WTC11 (cell line): Measurements from ENCODE around the gene ANO1. TPM values are rescaled to one million over a fixed set of nuclear protein-coding genes. Genes with fewer than 3 reads are reported as not detected.

Source experiments
- ATAC-seq: fragments of 200-7000 bp; cut with Tn5 transposase; 2 replicates; pipeline ENCODE4 v1.10.0; 2021; ENCODE audit warnings: mild to moderate bottlenecking, moderate library complexity
- CTCF ChIA-PET: fragments of 300-600 bp; sonication (Branson Sonifier 250); formaldehyde crosslinking; loops from one replicate; lab custom pipeline; 2021; ENCODE audit warnings: antibody characterized with exemption; lab: Charles Lee
- POLR2A ChIA-PET: fragments of 350-600 bp; sonication (Branson Sonifier 250); formaldehyde crosslinking; loops from one replicate; lab custom pipeline; 2021; ENCODE audit warnings: antibody characterized with exemption; lab: Charles Lee
- DNase-seq: peaks from one replicate; pipeline ENCODE4 v3.0.0; 2021; ENCODE audit warnings: low spot score
- H3K27ac Mint-ChIP-seq: 2 replicates; pipeline ENCODE4 v1.8.0; 2021; ENCODE audit warnings: mixed read lengths
- H3K27me3 Mint-ChIP-seq: 2 replicates; pipeline ENCODE4 v1.8.0; 2021; ENCODE audit warnings: low read depth, mild to moderate bottlenecking, moderate library complexity, mixed read lengths
- H3K36me3 Mint-ChIP-seq: 2 replicates; pipeline ENCODE4 v1.8.0; 2021; ENCODE audit warnings: mixed read lengths
- H3K4me1 Mint-ChIP-seq: 2 replicates; pipeline ENCODE4 v1.8.0; 2022; ENCODE audit warnings: mixed read lengths
- H3K4me3 Mint-ChIP-seq: 2 replicates; pipeline ENCODE4 v1.8.0; 2021; ENCODE audit warnings: mild to moderate bottlenecking, moderate library complexity, mixed read lengths
- H3K9me3 Mint-ChIP-seq: 2 replicates; pipeline ENCODE4 v1.8.0; 2021; ENCODE audit warnings: mixed read lengths
- AR ChIP-seq: fragments of 250-450 bp; sonication (Bioruptor Pico); IDR thresholded peaks from 2 replicates; pipeline ENCODE4 v1.9.0; 2021; ENCODE audit warnings: mild to moderate bottlenecking
- ARID4B ChIP-seq: sonication (generic); formaldehyde crosslinking; IDR thresholded peaks from 2 replicates; pipeline ENCODE4 v1.8.0; 2023; ENCODE audit warnings: missing genetic modification reagents, mild to moderate bottlenecking, borderline replicate concordance
- GABPB1 ChIP-seq: sonication (generic); formaldehyde crosslinking; IDR thresholded peaks from 2 replicates; pipeline ENCODE4 v1.8.1; 2023; ENCODE audit warnings: mild to moderate bottlenecking, missing genetic modification reagents
- GRHL2 ChIP-seq: fragments of 250-450 bp; sonication (Bioruptor Pico); IDR thresholded peaks from 2 replicates; pipeline ENCODE4 v1.8.0; 2022; ENCODE audit warnings: mild to moderate bottlenecking, moderate library complexity; ENCODE audit not compliant: insufficient replicate concordance, severe bottlenecking
- JUN ChIP-seq: sonication (generic); formaldehyde crosslinking; IDR thresholded peaks from 2 replicates; pipeline ENCODE4 v1.8.0; 2023; ENCODE audit warnings: mild to moderate bottlenecking, missing genetic modification reagents
- MAX ChIP-seq: sonication (generic); formaldehyde crosslinking; IDR thresholded peaks from 2 replicates; pipeline ENCODE4 v1.8.0; 2022; ENCODE audit warnings: mild to moderate bottlenecking, missing genetic modification reagents
- MLX ChIP-seq: sonication (generic); formaldehyde crosslinking; IDR thresholded peaks from 2 replicates; pipeline ENCODE4 v1.8.1; 2023; ENCODE audit warnings: mild to moderate bottlenecking, missing genetic modification reagents, moderate library complexity
- NFE2L1 ChIP-seq: sonication (generic); formaldehyde crosslinking; IDR thresholded peaks from 2 replicates; pipeline ENCODE4 v1.8.1; 2023; ENCODE audit warnings: missing genetic modification reagents
- OVOL2 ChIP-seq: fragments of 250-450 bp; sonication (Bioruptor Pico); IDR thresholded peaks from 2 replicates; pipeline ENCODE4 v1.9.0; 2021; ENCODE audit warnings: mild to moderate bottlenecking, borderline replicate concordance
- PREB ChIP-seq: sonication (generic); formaldehyde crosslinking; IDR thresholded peaks from 2 replicates; pipeline ENCODE4 v1.8.1; 2022; ENCODE audit warnings: mild to moderate bottlenecking, missing genetic modification reagents, moderate library complexity, borderline replicate concordance
- RORB ChIP-seq: fragments of 250-450 bp; sonication (Bioruptor Pico); IDR thresholded peaks from 2 replicates; pipeline ENCODE4 v1.9.0; 2021; ENCODE audit warnings: mild to moderate bottlenecking
- SOX15 ChIP-seq: fragments of 250-450 bp; sonication (Bioruptor Pico); IDR thresholded peaks from 2 replicates; pipeline ENCODE4 v1.9.0; 2021; ENCODE audit warnings: mild to moderate bottlenecking
- SP1 ChIP-seq: sonication (generic); formaldehyde crosslinking; conservative IDR thresholded peaks from 2 replicates; pipeline ENCODE4 v1.8.1; 2022; ENCODE audit warnings: missing genetic modification reagents
- ZNF121 ChIP-seq: sonication (generic); formaldehyde crosslinking; IDR thresholded peaks from 2 replicates; pipeline ENCODE4 v1.8.0; 2023; ENCODE audit warnings: missing genetic modification reagents
- ZNF138 ChIP-seq: sonication (generic); formaldehyde crosslinking; conservative IDR thresholded peaks from 2 replicates; pipeline ENCODE4 v1.8.1; 2022; ENCODE audit warnings: mild to moderate bottlenecking, moderate library complexity, missing genetic modification reagents
- ZNF532 ChIP-seq: fragments of 250-450 bp; sonication (Bioruptor Pico); IDR thresholded peaks from 2 replicates; pipeline ENCODE4 v1.9.0; 2021; ENCODE audit warnings: mild to moderate bottlenecking, borderline replicate concordance
- total RNA-seq: library from RNA; stranded (reverse); gene quantifications from 3 replicates; pipeline ENCODE4 v1.2.3, GENCODE V29; 2021
- TF ChIP-seq, protein P1 (sequence below): sonication (generic); formaldehyde crosslinking; IDR thresholded peaks from 2 replicates; pipeline ENCODE4 v1.8.0; 2022; ENCODE audit warnings: mild to moderate bottlenecking, missing genetic modification reagents

Gene ANO1
- total RNA-seq, 1 experiment from 2014 or later, result 4.1 TPM

GRCh38 chr11:70127653-70128434 lies 49.7 kb downstream of the ANO1 start:
- DNase-seq, result no peak
- Mint-ChIP-seq H3K4me1 (peaks cover 24% of the 10 kb centered on the region), H3K4me3 (no peak overlapping the region), H3K27ac (peak overlapping the region; percentile 87; the same call in 1 of the 2 replicates), H3K36me3 (no peaks in the 10 kb centered on the region), H3K9me3 (no peaks in the 10 kb centered on the region), H3K27me3 (no peaks in the 10 kb centered on the region)
- no peak for ATAC-seq
- CTCF ChIA-PET, result interaction anchor here (0.5 to 3.5 kb wide), 13 partner anchors 11 to 416 kb away, joined by 3 to 10 read pairs (median 4); no protein-coding TSS in a partner anchor
- TF ChIP-seq ZNF138 (CRISPR knock-in tag) (no peak), JUN (CRISPR knock-in tag) (no peak), PREB (CRISPR knock-in tag) (no peak), ZNF121 (no peak), RORB (CRISPR knock-in tag) (no peak), ZNF532 (CRISPR knock-in tag) (no peak)
- POLR2A ChIA-PET, result interaction anchor here (0.6 kb wide), 1 partner anchor 60 kb away, joined by 3 read pairs; no protein-coding TSS in a partner anchor

- ChIA-PET POLR2A (interaction anchor here (0.6 kb wide), 1 partner anchor 59 kb away, joined by 3 read pairs; no protein-coding TSS in a partner anchor), CTCF (interaction anchor here (0.7 to 3.5 kb wide), 11 partner anchors 10 to 286 kb away, joined by 3 to 10 read pairs (median 4); no protein-coding TSS in a partner anchor)
- no peaks in the 10 kb centered on the region for H3K36me3 Mint-ChIP-seq
- H3K27me3 Mint-ChIP-seq, result no peaks in the 10 kb centered on the region
- ATAC-seq (peak; percentile 58), DNase-seq (peak; percentile 47)
- H3K27ac Mint-ChIP-seq, result peak overlapping the region; percentile 87
- H3K4me3 Mint-ChIP-seq, result no peak overlapping the region
- peaks cover 21% of the 10 kb centered on the region for H3K4me1 Mint-ChIP-seq
- H3K9me3 Mint-ChIP-seq, result no peaks in the 10 kb centered on the region
- peak; percentile 74 for TF ChIP-seq MAX (CRISPR knock-in tag)
- TF ChIP-seq AR (CRISPR knock-in tag), result no peak
- no peak for TF ChIP-seq OVOL2 (CRISPR knock-in tag)
- no peak for TF ChIP-seq GABPB1 (CRISPR knock-in tag)
- no peak for TF ChIP-seq MLX (CRISPR knock-in tag)
- TF ChIP-seq NFE2L1 (CRISPR knock-in tag), result no peak
- no peak for TF ChIP-seq GRHL2
- TF ChIP-seq SOX15 (CRISPR knock-in tag), result no peak
- TF ChIP-seq, protein P1, sequence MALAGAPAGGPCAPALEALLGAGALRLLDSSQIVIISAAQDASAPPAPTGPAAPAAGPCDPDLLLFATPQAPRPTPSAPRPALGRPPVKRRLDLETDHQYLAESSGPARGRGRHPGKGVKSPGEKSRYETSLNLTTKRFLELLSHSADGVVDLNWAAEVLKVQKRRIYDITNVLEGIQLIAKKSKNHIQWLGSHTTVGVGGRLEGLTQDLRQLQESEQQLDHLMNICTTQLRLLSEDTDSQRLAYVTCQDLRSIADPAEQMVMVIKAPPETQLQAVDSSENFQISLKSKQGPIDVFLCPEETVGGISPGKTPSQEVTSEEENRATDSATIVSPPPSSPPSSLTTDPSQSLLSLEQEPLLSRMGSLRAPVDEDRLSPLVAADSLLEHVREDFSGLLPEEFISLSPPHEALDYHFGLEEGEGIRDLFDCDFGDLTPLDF (CRISPR knock-in tag), result no peak
- no peak; the same call in 1 of the 2 replicates for TF ChIP-seq SP1 (CRISPR knock-in tag)
- TF ChIP-seq ARID4B (CRISPR knock-in tag), result no peak
Observed at GRCh38 chr11:70128435-70128906, 50.4 kb downstream of the ANO1 start.
